ENCODE measurements around the gene AMIGO2.
"Not testable (repeated sequence)": the region's sequence is repeated elsewhere in the genome, so short reads cannot be mapped to it uniquely, and the experiment has no call there.

The AMIGO2 gene

DNA sequence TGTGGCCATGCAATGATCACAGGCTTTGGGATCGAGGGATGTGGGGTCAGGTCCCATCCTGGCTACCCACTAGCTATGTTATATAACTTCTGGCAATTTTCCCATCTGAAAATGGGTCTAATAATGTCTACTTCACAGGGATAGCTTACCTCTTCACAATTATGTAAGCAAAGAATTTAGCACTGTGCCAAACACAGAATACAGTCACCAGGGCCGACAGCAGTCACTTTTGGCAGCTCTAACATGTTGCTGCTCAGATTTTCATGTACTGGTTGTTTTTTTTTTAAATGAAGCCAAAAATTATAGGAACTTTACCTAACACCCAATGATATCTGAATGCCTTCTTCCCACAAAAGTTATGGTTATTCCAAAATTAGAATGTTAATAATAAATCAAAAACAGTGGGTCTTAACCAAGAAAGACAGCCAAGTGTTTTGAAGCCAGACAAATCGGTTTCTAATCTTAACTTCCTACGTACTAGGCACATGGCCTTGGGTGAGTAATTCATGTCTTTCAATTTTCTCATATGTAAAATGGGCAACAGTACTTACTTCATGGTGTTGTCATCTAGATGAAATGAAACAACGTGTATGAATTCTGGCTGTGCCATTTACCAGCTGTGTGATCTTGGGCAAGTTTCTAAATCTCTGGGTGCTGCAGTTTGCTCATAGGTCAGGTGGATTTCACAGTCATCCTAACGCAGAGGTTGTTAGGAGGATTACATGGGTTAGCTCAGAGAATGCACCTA lies 13.3 kb downstream of the AMIGO2 start:
- no peaks in the 10 kb centered on the region for H3K9me3 ChIP-seq (ENCODE audit: control extremely low read depth in 1 of 5, control insufficient read depth in 4 of 5, insufficient read depth in 2 of 5, low read depth in 1 of 5, low read length in 4 of 5)
- no peaks in the 10 kb centered on the region for H3K4me1 ChIP-seq (ENCODE audit: control extremely low read depth in 1 of 4, control insufficient read depth in 4 of 4, insufficient read depth in 4 of 4, low read length in 3 of 4)
- no peaks in the 10 kb centered on the region for H3K36me3 ChIP-seq (ENCODE audit: control insufficient read depth in 4 of 4, insufficient read depth in 4 of 4, low read length in 3 of 4)
- WGBS (ENCODE audit: insufficient coverage), result 95% methylated on average over 5 of the region's 6 CpGs
- POLR2A ChIA-PET, result interaction anchor here (0.6 kb wide), 1 partner anchor 21 kb away, joined by 3 read pairs; no protein-coding TSS in a partner anchor
- CTCF ChIA-PET, result interaction anchor here (0.7 kb wide), 1 partner anchor 219 kb away, joined by 4 read pairs; no protein-coding TSS in a partner anchor
- H3K4me3 ChIP-seq (ENCODE audit: control insufficient read depth in 1 of 7, extremely low read depth in 1 of 7, insufficient read depth in 4 of 7, low read depth in 2 of 7, low read length in 6 of 7), result no peak overlapping the region
- no peak for DNase-seq
- no peak overlapping the region for H3K27ac ChIP-seq (ENCODE audit: insufficient read depth in 1 of 2, low read depth in 1 of 2, low read length in 2 of 2, poor library complexity in 1 of 2, severe bottlenecking in 2 of 2)
- H3K27me3 ChIP-seq (replicated peaks in 2 of 5; ENCODE audit: control insufficient read depth in 4 of 5, insufficient read depth in 5 of 5, low read length in 4 of 5), result no peaks in the 10 kb centered on the region

DNA sequence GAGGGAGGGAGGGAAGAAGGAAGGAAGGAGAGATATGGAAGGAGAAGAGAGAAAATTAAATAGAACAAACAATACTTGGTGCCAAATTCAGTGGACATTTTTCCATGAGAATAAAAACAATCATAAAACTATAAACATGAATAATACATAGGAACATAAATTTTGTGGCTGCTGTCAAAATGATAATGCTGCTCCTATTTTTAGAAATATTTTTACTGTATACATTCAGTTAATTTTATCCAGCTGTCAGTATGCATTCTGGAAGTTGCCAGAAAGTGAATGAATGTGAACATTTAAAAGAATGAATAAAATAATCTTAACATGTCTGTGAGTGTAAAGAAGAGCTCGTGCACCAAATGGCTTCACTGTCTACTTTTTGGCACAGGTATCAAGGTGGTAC lies 14.2 kb downstream of the AMIGO2 start:
- no peak for DNase-seq
- WGBS (ENCODE audit: insufficient coverage), result no CpG with 5 or more reads among the region's 1 CpG
- ChIA-PET CTCF (no interaction called here), POLR2A (no interaction called here)
- Histone ChIP-seq H3K4me1 (ENCODE audit: control extremely low read depth in 1 of 4, control insufficient read depth in 4 of 4, insufficient read depth in 4 of 4, low read length in 3 of 4) (no peaks in the 10 kb centered on the region), H3K9me3 (ENCODE audit: control extremely low read depth in 1 of 5, control insufficient read depth in 4 of 5, insufficient read depth in 2 of 5, low read depth in 1 of 5, low read length in 4 of 5) (no peaks in the 10 kb centered on the region), H3K4me3 (ENCODE audit: control insufficient read depth in 1 of 7, extremely low read depth in 1 of 7, insufficient read depth in 4 of 7, low read depth in 2 of 7, low read length in 6 of 7) (no peak overlapping the region), H3K27ac (ENCODE audit: insufficient read depth in 1 of 2, low read depth in 1 of 2, low read length in 2 of 2, poor library complexity in 1 of 2, severe bottlenecking in 2 of 2) (no peak overlapping the region), H3K27me3 (replicated peaks in 2 of 5; ENCODE audit: control insufficient read depth in 4 of 5, insufficient read depth in 5 of 5, low read length in 4 of 5) (no peaks in the 10 kb centered on the region), H3K36me3 (ENCODE audit: control insufficient read depth in 4 of 4, insufficient read depth in 4 of 4, low read length in 3 of 4) (no peaks in the 10 kb centered on the region)

DNA sequence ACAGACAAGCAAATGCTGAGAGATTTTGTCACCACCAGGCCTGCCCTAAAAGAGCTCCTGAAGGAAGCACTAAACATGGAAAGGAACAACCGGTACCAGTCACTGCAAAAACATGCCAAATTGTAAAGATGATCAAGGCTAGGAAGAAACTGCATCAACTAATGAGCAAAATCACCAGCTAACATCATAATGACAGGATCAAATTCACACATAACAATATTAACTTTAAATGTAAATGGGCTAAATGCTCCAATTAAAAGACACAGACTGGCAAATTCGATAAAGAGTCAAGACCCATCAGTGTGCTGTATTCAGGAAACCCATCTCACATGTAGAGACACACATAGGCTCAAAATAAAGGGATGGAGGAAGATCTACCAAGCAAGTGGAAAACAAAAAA lies 21.1 kb downstream of the AMIGO2 start:
- H3K9me3 ChIP-seq (ENCODE audit: control extremely low read depth in 1 of 5, control insufficient read depth in 4 of 5, insufficient read depth in 2 of 5, low read depth in 1 of 5, low read length in 4 of 5); H3K4me1 ChIP-seq (ENCODE audit: control extremely low read depth in 1 of 4, control insufficient read depth in 4 of 4, insufficient read depth in 4 of 4, low read length in 3 of 4); H3K27me3 ChIP-seq (replicated peaks in 2 of 5; ENCODE audit: control insufficient read depth in 4 of 5, insufficient read depth in 5 of 5, low read length in 4 of 5); DNase-seq; H3K27ac ChIP-seq (ENCODE audit: insufficient read depth in 1 of 2, low read depth in 1 of 2, low read length in 2 of 2, poor library complexity in 1 of 2, severe bottlenecking in 2 of 2); POLR2A ChIA-PET; H3K4me3 ChIP-seq (ENCODE audit: control insufficient read depth in 1 of 7, extremely low read depth in 1 of 7, insufficient read depth in 4 of 7, low read depth in 2 of 7, low read length in 6 of 7); H3K36me3 ChIP-seq (ENCODE audit: control insufficient read depth in 4 of 4, insufficient read depth in 4 of 4, low read length in 3 of 4): not testable (repeated sequence)
- WGBS (ENCODE audit: insufficient coverage), result no CpG with 5 or more reads among the region's 2 CpGs
- CTCF ChIA-PET, result interaction anchor here (4.1 kb wide), 1 partner anchor 12 kb away, joined by 20 read pairs; no protein-coding TSS in a partner anchor

DNA sequence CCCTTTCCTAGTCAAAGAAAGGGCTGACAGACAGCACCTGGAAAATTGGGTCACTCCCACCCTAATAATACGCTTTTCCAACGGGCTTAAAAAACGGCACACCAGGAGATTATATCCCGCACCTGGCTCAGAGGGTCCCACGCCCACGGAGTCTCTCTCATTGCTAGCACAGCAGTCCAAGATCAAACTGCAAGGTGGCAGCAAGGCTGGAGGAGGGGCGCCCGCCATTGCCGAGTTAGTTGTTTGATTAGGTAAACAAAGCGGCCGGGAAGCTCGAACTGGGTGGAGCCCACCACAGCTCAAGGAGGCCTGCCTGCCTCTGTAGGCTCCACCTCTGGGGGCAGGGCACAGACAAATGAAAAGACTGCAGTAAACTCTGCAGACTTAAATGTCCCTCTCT lies 22.8 kb downstream of the AMIGO2 start:
- H3K4me3 ChIP-seq (ENCODE audit: control insufficient read depth in 1 of 7, extremely low read depth in 1 of 7, insufficient read depth in 4 of 7, low read depth in 2 of 7, low read length in 6 of 7); DNase-seq; H3K27me3 ChIP-seq (replicated peaks in 2 of 5; ENCODE audit: control insufficient read depth in 4 of 5, insufficient read depth in 5 of 5, low read length in 4 of 5); H3K4me1 ChIP-seq (ENCODE audit: control extremely low read depth in 1 of 4, control insufficient read depth in 4 of 4, insufficient read depth in 4 of 4, low read length in 3 of 4); H3K27ac ChIP-seq (ENCODE audit: insufficient read depth in 1 of 2, low read depth in 1 of 2, low read length in 2 of 2, poor library complexity in 1 of 2, severe bottlenecking in 2 of 2); POLR2A ChIA-PET; H3K36me3 ChIP-seq (ENCODE audit: control insufficient read depth in 4 of 4, insufficient read depth in 4 of 4, low read length in 3 of 4): not testable (repeated sequence)
- H3K9me3 ChIP-seq (ENCODE audit: control extremely low read depth in 1 of 5, control insufficient read depth in 4 of 5, insufficient read depth in 2 of 5, low read depth in 1 of 5, low read length in 4 of 5), result peaks cover 0 to 14% (median 0%) of the 10 kb centered on the region in 5 experiments
- CTCF ChIA-PET, result interaction anchor here (1.3 to 4.1 kb wide), 2 partner anchors 14 to 250 kb away, joined by 3 to 20 read pairs; no protein-coding TSS in a partner anchor
- 96% methylated on average over 3 of the region's 12 CpGs for WGBS (ENCODE audit: insufficient coverage)

DNA sequence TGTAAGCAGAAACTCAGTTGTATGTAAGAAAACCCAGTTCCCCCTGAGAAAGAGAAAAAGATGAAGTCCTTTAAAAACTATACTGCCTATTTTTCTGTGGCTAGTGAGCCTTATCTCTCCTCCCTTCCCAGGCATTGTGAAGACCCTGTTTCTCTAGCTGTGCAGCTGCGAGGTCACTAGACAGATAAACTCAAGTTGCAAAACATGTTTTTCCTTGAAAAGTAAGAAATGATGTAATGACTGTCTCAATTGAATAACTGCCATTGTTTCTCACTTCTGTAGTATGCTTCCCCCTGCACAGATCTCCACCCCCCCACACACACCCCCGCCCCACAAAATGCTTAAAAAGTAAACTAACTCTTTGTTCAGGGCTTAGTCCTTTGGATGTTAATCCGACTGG lies 23.9 kb downstream of the AMIGO2 start:
- H3K36me3 ChIP-seq (ENCODE audit: control insufficient read depth in 4 of 4, insufficient read depth in 4 of 4, low read length in 3 of 4); H3K27me3 ChIP-seq (replicated peaks in 2 of 5; ENCODE audit: control insufficient read depth in 4 of 5, insufficient read depth in 5 of 5, low read length in 4 of 5); H3K4me3 ChIP-seq (ENCODE audit: control insufficient read depth in 1 of 7, extremely low read depth in 1 of 7, insufficient read depth in 4 of 7, low read depth in 2 of 7, low read length in 6 of 7); POLR2A ChIA-PET; H3K4me1 ChIP-seq (ENCODE audit: control extremely low read depth in 1 of 4, control insufficient read depth in 4 of 4, insufficient read depth in 4 of 4, low read length in 3 of 4); H3K27ac ChIP-seq (ENCODE audit: insufficient read depth in 1 of 2, low read depth in 1 of 2, low read length in 2 of 2, poor library complexity in 1 of 2, severe bottlenecking in 2 of 2): not testable (repeated sequence)
- DNase-seq, result peak in 2 of 3 donors; percentile 19 to 55
- 80% methylated on average over 1 of the region's 3 CpGs for WGBS (ENCODE audit: insufficient coverage)
- peaks cover 0 to 22% (median 8%) of the 10 kb centered on the region in 5 experiments for H3K9me3 ChIP-seq (ENCODE audit: control extremely low read depth in 1 of 5, control insufficient read depth in 4 of 5, insufficient read depth in 2 of 5, low read depth in 1 of 5, low read length in 4 of 5)
- CTCF ChIA-PET, result interaction anchor here (1.3 to 4.1 kb wide), 2 partner anchors 15 to 251 kb away, joined by 3 to 20 read pairs; no protein-coding TSS in a partner anchor

DNA sequence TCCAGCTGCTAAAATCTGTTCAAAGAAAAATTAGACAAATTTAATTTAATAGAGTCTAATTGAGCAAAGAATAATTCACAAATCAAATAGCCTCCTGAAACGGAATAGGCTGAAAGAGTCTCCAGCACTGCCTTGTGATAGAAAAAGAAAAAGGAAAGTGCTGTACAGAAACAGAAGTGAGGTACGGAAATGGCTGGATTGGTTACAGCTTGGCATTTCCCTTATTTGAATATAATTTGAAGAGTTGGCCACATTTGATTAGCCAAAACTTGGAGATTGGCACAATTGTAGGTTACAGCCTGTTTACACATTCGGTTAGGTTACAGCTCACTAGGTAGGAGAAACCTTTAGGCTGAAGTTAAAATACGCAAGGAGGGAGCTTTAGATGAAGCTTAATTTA lies 25.1 kb downstream of the AMIGO2 start:
- Histone ChIP-seq H3K27me3 (replicated peaks in 2 of 5; ENCODE audit: control insufficient read depth in 4 of 5, insufficient read depth in 5 of 5, low read length in 4 of 5) (no peaks in the 10 kb centered on the region), H3K4me1 (ENCODE audit: control extremely low read depth in 1 of 4, control insufficient read depth in 4 of 4, insufficient read depth in 4 of 4, low read length in 3 of 4) (peaks cover 0 to 9% (median 4%) of the 10 kb centered on the region in 4 experiments), H3K36me3 (ENCODE audit: control insufficient read depth in 4 of 4, insufficient read depth in 4 of 4, low read length in 3 of 4) (no peaks in the 10 kb centered on the region), H3K9me3 (ENCODE audit: control extremely low read depth in 1 of 5, control insufficient read depth in 4 of 5, insufficient read depth in 2 of 5, low read depth in 1 of 5, low read length in 4 of 5) (peaks cover 0 to 30% (median 13%) of the 10 kb centered on the region in 5 experiments), H3K27ac (ENCODE audit: insufficient read depth in 1 of 2, low read depth in 1 of 2, low read length in 2 of 2, poor library complexity in 1 of 2, severe bottlenecking in 2 of 2) (no peak overlapping the region), H3K4me3 (ENCODE audit: control insufficient read depth in 1 of 7, extremely low read depth in 1 of 7, insufficient read depth in 4 of 7, low read depth in 2 of 7, low read length in 6 of 7) (no peak overlapping the region)
- ChIA-PET POLR2A (no interaction called here), CTCF (interaction anchor here (1.2 kb wide), 1 partner anchor 16 kb away, joined by 4 read pairs; no protein-coding TSS in a partner anchor)
- 77% methylated on average over 3 of the region's 4 CpGs for WGBS (ENCODE audit: insufficient coverage)
- DNase-seq, result peak in 2 of 3 donors; percentile 5 to 15

DNA sequence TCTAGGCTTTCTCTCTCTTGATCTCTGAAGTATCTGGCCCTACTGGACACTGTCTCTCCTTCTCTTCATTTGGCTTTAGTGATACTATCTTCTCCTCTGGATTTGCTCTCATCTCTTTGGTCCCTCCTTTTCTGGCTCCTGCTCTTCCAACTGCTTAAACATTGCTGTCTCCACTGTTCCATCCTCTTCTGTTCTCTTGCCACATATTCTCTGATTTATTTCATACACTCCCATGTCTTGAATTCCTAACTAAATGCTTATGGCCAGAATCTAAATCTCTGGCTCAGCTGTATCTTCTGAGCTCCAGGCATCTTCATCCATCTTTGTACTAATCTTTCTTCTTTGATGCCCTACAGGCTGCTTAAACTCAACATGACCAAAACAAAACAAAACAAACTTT lies 25.8 kb downstream of the AMIGO2 start:
- no peaks in the 10 kb centered on the region for H3K27me3 ChIP-seq (replicated peaks in 2 of 5; ENCODE audit: control insufficient read depth in 4 of 5, insufficient read depth in 5 of 5, low read length in 4 of 5)
- DNase-seq, result no peak
- H3K27ac ChIP-seq (ENCODE audit: insufficient read depth in 1 of 2, low read depth in 1 of 2, low read length in 2 of 2, poor library complexity in 1 of 2, severe bottlenecking in 2 of 2), result no peak overlapping the region
- H3K9me3 ChIP-seq (ENCODE audit: control extremely low read depth in 1 of 5, control insufficient read depth in 4 of 5, insufficient read depth in 2 of 5, low read depth in 1 of 5, low read length in 4 of 5), result peaks cover 0 to 30% (median 13%) of the 10 kb centered on the region in 5 experiments
- ChIA-PET POLR2A (no interaction called here), CTCF (interaction anchor here (1.2 to 1.6 kb wide), 2 partner anchors 17 to 30 kb away, joined by 3 to 8 read pairs; no protein-coding TSS in a partner anchor)
- H3K4me1 ChIP-seq (ENCODE audit: control extremely low read depth in 1 of 4, control insufficient read depth in 4 of 4, insufficient read depth in 4 of 4, low read length in 3 of 4), result peaks cover 0 to 9% (median 4%) of the 10 kb centered on the region in 4 experiments
- no peaks in the 10 kb centered on the region for H3K36me3 ChIP-seq (ENCODE audit: control insufficient read depth in 4 of 4, insufficient read depth in 4 of 4, low read length in 3 of 4)
- H3K4me3 ChIP-seq (ENCODE audit: control insufficient read depth in 1 of 7, extremely low read depth in 1 of 7, insufficient read depth in 4 of 7, low read depth in 2 of 7, low read length in 6 of 7), result no peak overlapping the region

Data from common myeloid progenitor, CD34-positive (primary cell).